ENCODE results near the gene DPYSL4.

DPYSL4 gene

GRCh38 chr10:132146941-132147915 lies 39.5 kb upstream of the DPYSL4 start:
- TF ChIP-seq TAF1 (IDR thresholded peaks at IDR 0.05; ENCODE audit: borderline replicate concordance, insufficient read depth, low read length) (no peak), POLR2AphosphoS5 (IDR thresholded peaks at IDR 0.05; ENCODE audit: low read depth, low read length) (no peak), FOXP2 (optimal IDR thresholded peaks at IDR 0.05; ENCODE audit: borderline replicate concordance, extremely low read depth, extremely low read length, insufficient read depth) (no peak), REST (IDR thresholded peaks at IDR 0.05; ENCODE audit: insufficient read depth in 1 of 2, low read depth in 2 of 2, low read length in 2 of 2) (no peak), SIN3A (IDR thresholded peaks at IDR 0.05; ENCODE audit: borderline replicate concordance, insufficient read depth, low read length) (no peak)

- TF ChIP-seq SIN3A (IDR thresholded peaks at IDR 0.05; ENCODE audit: borderline replicate concordance, insufficient read depth, low read length): no peak
Measured at GRCh38 chr10:132148261-132149251, 38.2 kb upstream of the DPYSL4 start.

GRCh38 chr10:132149271-132149670 lies 37.5 kb upstream of the DPYSL4 start:
- TF ChIP-seq REST (IDR thresholded peaks at IDR 0.05; ENCODE audit: insufficient read depth in 1 of 2, low read depth in 2 of 2, low read length in 2 of 2) (no peak), FOXP2 (optimal IDR thresholded peaks at IDR 0.05; ENCODE audit: borderline replicate concordance, extremely low read depth, extremely low read length, insufficient read depth) (no peak), SIN3A (IDR thresholded peaks at IDR 0.05; ENCODE audit: borderline replicate concordance, insufficient read depth, low read length) (no peak), POLR2AphosphoS5 (IDR thresholded peaks at IDR 0.05; ENCODE audit: low read depth, low read length) (no peak), TAF1 (IDR thresholded peaks at IDR 0.05; ENCODE audit: borderline replicate concordance, insufficient read depth, low read length) (no peak)

GRCh38 chr10:132149917-132150316 lies 36.8 kb upstream of the DPYSL4 start:
- TF ChIP-seq REST (IDR thresholded peaks at IDR 0.05; ENCODE audit: insufficient read depth in 1 of 2, low read depth in 2 of 2, low read length in 2 of 2) (no peak), SIN3A (IDR thresholded peaks at IDR 0.05; ENCODE audit: borderline replicate concordance, insufficient read depth, low read length) (no peak)

GRCh38 chr10:132150777-132151176 lies 36.0 kb upstream of the DPYSL4 start:
- no peak for TF ChIP-seq TAF1 (IDR thresholded peaks at IDR 0.05; ENCODE audit: borderline replicate concordance, insufficient read depth, low read length)
- TF ChIP-seq POLR2AphosphoS5 (IDR thresholded peaks at IDR 0.05; ENCODE audit: low read depth, low read length): no peak
- no peak for TF ChIP-seq REST (IDR thresholded peaks at IDR 0.05; ENCODE audit: insufficient read depth in 1 of 2, low read depth in 2 of 2, low read length in 2 of 2)
- TF ChIP-seq SIN3A (IDR thresholded peaks at IDR 0.05; ENCODE audit: borderline replicate concordance, insufficient read depth, low read length): no peak
- no peak for TF ChIP-seq FOXP2 (optimal IDR thresholded peaks at IDR 0.05; ENCODE audit: borderline replicate concordance, extremely low read depth, extremely low read length, insufficient read depth)

Measured in PFSK-1 (cell line).